Naive thymus-derived CD4-positive, alpha-beta T cell (primary cell): ENCODE data around the gene C5. TPM values are rescaled to one million over a fixed set of nuclear protein-coding genes. Genes with fewer than 3 reads are reported as not detected.
A peak's percentile ranks its signal among the peaks of the same experiment; 100 is the strongest.

ENCODE experiments used
- ATAC-seq: fragments of 150-1000 bp; cut with Tn5 transposase; 2 replicates; pipeline ENCODE4 v1.10.0; 2021; ENCODE audit warnings: mild to moderate bottlenecking, moderate library complexity
- CTCF ChIA-PET: fragments of 350-600 bp; sonication (Branson Sonifier 250); formaldehyde crosslinking; loops from one replicate; lab custom pipeline; 2021; ENCODE audit warnings: antibody characterized with exemption; lab: Charles Lee
- POLR2A ChIA-PET: fragments of 350-600 bp; sonication (Branson Sonifier 250); formaldehyde crosslinking; loops from one replicate; lab custom pipeline; 2021; ENCODE audit warnings: antibody characterized with exemption, inconsistent platforms; lab: Charles Lee
- DNase-seq, 9 donors: peaks; one replicate each; pipeline versions ENCODE4 v3.0.0 to v3.0.0-alpha.2; 2020 to 2022; ENCODE audit warnings: mixed read lengths in 1 of 9
- H3K27ac ChIP-seq: one replicate; pipeline ENCODE4 v1.7.0; 2013; ENCODE audit warnings: mild to moderate bottlenecking, low read depth, low read length, moderate library complexity
- H3K27me3 ChIP-seq, 2 donors: one replicate each; pipeline ENCODE4 v1.7.0; 2013; ENCODE audit warnings: low read length in 2 of 2, mild to moderate bottlenecking in 2 of 2, moderate library complexity in 2 of 2; ENCODE audit not compliant: control insufficient read depth in 2 of 2, insufficient read depth in 2 of 2
- H3K36me3 ChIP-seq, 3 experiments: 1 replicate in 2 of 3; 2 replicates in 1 of 3; pipeline ENCODE4 v1.7.0; 2013; ENCODE audit warnings: low read length in 3 of 3, mild to moderate bottlenecking in 3 of 3, moderate library complexity in 1 of 3; ENCODE audit not compliant: insufficient read depth in 3 of 3, control insufficient read depth in 2 of 3
- H3K4me1 ChIP-seq, 2 donors: one replicate each; pipeline ENCODE4 v1.7.0; 2013; ENCODE audit warnings: low read length in 2 of 2, mild to moderate bottlenecking in 2 of 2, moderate library complexity in 1 of 2; ENCODE audit not compliant: control insufficient read depth in 2 of 2, insufficient read depth in 2 of 2
- H3K4me3 ChIP-seq: 2 replicates; pipeline ENCODE4 v1.7.0; 2013; ENCODE audit warnings: mild to moderate bottlenecking, low read length
- H3K9me3 ChIP-seq, 3 experiments: 1 replicate in 2 of 3; 2 replicates in 1 of 3; pipeline ENCODE4 v1.7.0; 2013; ENCODE audit warnings: low read length in 3 of 3; ENCODE audit not compliant: control insufficient read depth in 2 of 3
- H3K27ac Mint-ChIP-seq, 9 donors: one replicate each; pipeline ENCODE4 v1.8.0; 2020 to 2022; ENCODE audit warnings: mixed read lengths in 9 of 9, mild to moderate bottlenecking in 8 of 9, moderate library complexity in 5 of 9, inconsistent platforms in 2 of 9
- H3K27me3 Mint-ChIP-seq, 5 donors: one replicate each; pipeline ENCODE4 v1.8.0; 2021 to 2022; ENCODE audit warnings: mixed read lengths in 5 of 5, mild to moderate bottlenecking in 1 of 5
- H3K36me3 Mint-ChIP-seq, 5 donors: one replicate each; pipeline ENCODE4 v1.8.0; 2020 to 2022; ENCODE audit warnings: mixed read lengths in 5 of 5, mild to moderate bottlenecking in 3 of 5, inconsistent platforms in 1 of 5
- H3K4me1 Mint-ChIP-seq, 7 donors: one replicate each; pipeline ENCODE4 v1.8.0; 2020 to 2022; ENCODE audit warnings: mixed read lengths in 7 of 7, mild to moderate bottlenecking in 3 of 7, inconsistent platforms in 1 of 7
- H3K4me3 Mint-ChIP-seq, 10 donors: one replicate each; pipeline ENCODE4 v1.8.0; 2020 to 2022; ENCODE audit warnings: mild to moderate bottlenecking in 10 of 10, mixed read lengths in 10 of 10, moderate library complexity in 6 of 10, inconsistent platforms in 2 of 10
- H3K9me3 Mint-ChIP-seq, 11 donors: one replicate each; pipeline ENCODE4 v1.8.0; 2020 to 2022; ENCODE audit warnings: mixed read lengths in 11 of 11, mild to moderate bottlenecking in 4 of 11, inconsistent platforms in 1 of 11, moderate library complexity in 1 of 11
- intact Hi-C, 2 donors: fragments of 100-400 bp; cut with micrococcal nuclease; formaldehyde crosslinking; loops; one replicate each; pipeline ENCODE4 v1.15.1; 2023
- polyA plus RNA-seq, 2 donors: library from polyadenylated mRNA; unstranded; fragments of 300-500 nt; fragmentation: Illumina TruSeq; gene quantifications; one replicate each; pipeline ENCODE4 v1.2.3, GENCODE V29; 2021
- total RNA-seq, 6 experiments: library from RNA in 5 of 6; stranded (reverse) in 5 of 6; gene quantifications; 1 replicate in 5 of 6; 2 replicates in 1 of 6; pipeline ENCODE4 v1.2.3 and lab custom pipeline; 2021 to 2026

Gene C5
- total and polyA plus RNA-seq, 7 experiments from 2014 or later = 0.41 to 2.9 (median 2.3) TPM

DNA sequence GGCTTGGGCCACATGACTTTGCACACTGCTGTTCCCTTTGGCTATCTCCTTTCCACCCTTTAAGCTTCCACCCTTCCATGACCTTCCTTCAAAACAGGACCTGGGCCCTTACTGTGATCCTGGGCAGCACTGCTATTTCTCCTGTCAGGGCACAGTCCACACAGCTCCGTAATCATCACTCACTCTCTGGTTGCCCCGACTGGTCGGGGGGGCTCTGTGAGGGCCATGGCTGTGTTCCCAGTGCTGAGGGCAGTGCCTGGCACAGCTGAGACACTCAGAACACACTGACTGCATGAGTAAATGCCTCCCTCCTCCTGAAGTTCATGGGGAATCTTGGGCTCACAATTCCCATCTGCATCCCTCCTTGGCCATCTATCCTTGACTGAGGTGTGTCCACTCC lies 135.7 kb downstream of the C5 start:
- ATAC-seq (no peak), DNase-seq (no peak)
- Mint-ChIP-seq H3K4me1 (peaks cover 46 to 91% (median 81%) of the 10 kb centered on the region in 7 donors), H3K4me3 (no peak overlapping the region), H3K27me3 (no peaks in the 10 kb centered on the region), H3K36me3 (peaks cover 27 to 74% (median 52%) of the 10 kb centered on the region in 5 donors), H3K9me3 (peaks cover 0 to 4% (median 0%) of the 10 kb centered on the region in 11 donors), H3K27ac (peak overlapping the region in 7 of 9 donors; percentile 26 to 82 (median 67))
- Histone ChIP-seq H3K27me3 (no peaks in the 10 kb centered on the region), H3K27ac (peak overlapping the region; percentile 52), H3K4me3 (no peak overlapping the region), H3K4me1 (peaks cover 66 to 68% of the 10 kb centered on the region in 2 donors), H3K36me3 (peaks cover 45 to 75% (median 54%) of the 10 kb centered on the region in 3 experiments), H3K9me3 (peaks cover 0 to 6% (median 0%) of the 10 kb centered on the region in 3 experiments)
- ChIA-PET POLR2A (interaction anchor here (32.7 to 44.3 kb wide), 3 partner anchors 6 to 41 kb away, joined by 703 to 2417 read pairs (median 2417); partner anchors contain the start of genes PHF19 and TRAF1), CTCF (no interaction called here)
- intact Hi-C loops = no loop called here

DNA sequence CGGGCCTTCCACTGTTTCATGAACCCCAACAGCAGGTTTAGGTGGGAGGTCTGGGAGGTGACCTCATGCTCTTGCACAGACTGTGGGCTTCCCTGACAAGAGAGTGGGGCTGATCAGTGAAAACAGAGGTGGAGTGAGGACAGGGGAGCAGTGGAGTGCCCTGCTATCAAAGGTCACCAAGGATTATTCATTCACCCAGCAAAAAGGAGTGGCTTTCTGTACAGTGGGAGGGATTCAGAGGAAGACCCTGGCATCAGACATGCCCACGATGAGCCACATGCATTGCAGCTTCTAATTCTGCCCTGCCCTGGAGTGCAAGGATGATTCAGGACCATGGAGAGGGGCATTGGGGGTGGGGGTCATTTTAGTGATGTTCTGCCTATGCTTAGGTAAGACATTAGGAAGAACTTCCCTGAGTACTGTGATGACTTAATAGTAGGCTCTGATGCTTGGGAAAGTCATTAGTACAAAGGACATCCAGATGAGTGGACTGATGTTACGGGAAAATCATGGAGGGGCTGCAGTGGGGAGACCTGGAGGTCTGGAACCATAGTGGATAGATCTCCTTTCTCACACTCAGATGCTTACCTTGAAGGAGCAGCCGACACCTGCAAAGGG lies 136.3 kb downstream of the C5 start:
- intact Hi-C loops = no loop called here
- no peaks in the 10 kb centered on the region for H3K27me3 Mint-ChIP-seq
- POLR2A ChIA-PET = interaction anchor here (32.7 to 44.3 kb wide), 3 partner anchors 7 to 40 kb away, joined by 703 to 2417 read pairs (median 2417); partner anchors contain the start of genes PHF19 and TRAF1
- no peak overlapping the region for H3K4me3 ChIP-seq
- CTCF ChIA-PET = interaction anchor here (1.4 kb wide), 1 partner anchor 11 kb away, joined by 4 read pairs; no protein-coding TSS in a partner anchor
- H3K27me3 ChIP-seq = no peaks in the 10 kb centered on the region
- ATAC-seq = no peak
- peaks cover 66 to 68% of the 10 kb centered on the region in 2 donors for H3K4me1 ChIP-seq
- no peak overlapping the region for H3K27ac ChIP-seq
- H3K9me3 ChIP-seq = peaks cover 0 to 6% (median 0%) of the 10 kb centered on the region in 3 experiments
- peaks cover 51 to 75% (median 61%) of the 10 kb centered on the region in 3 experiments for H3K36me3 ChIP-seq
- H3K9me3 Mint-ChIP-seq = peaks cover 0 to 4% (median 0%) of the 10 kb centered on the region in 11 donors
- peak overlapping the region in 2 of 10 donors; percentile 4 to 14 for H3K4me3 Mint-ChIP-seq
- peaks cover 41 to 91% (median 82%) of the 10 kb centered on the region in 7 donors for H3K4me1 Mint-ChIP-seq
- peaks cover 25 to 76% (median 56%) of the 10 kb centered on the region in 5 donors for H3K36me3 Mint-ChIP-seq
- peak in 1 of 9 donors; percentile 37 for DNase-seq
- H3K27ac Mint-ChIP-seq = peak overlapping the region in 6 of 9 donors; percentile 55 to 83 (median 72)

DNA sequence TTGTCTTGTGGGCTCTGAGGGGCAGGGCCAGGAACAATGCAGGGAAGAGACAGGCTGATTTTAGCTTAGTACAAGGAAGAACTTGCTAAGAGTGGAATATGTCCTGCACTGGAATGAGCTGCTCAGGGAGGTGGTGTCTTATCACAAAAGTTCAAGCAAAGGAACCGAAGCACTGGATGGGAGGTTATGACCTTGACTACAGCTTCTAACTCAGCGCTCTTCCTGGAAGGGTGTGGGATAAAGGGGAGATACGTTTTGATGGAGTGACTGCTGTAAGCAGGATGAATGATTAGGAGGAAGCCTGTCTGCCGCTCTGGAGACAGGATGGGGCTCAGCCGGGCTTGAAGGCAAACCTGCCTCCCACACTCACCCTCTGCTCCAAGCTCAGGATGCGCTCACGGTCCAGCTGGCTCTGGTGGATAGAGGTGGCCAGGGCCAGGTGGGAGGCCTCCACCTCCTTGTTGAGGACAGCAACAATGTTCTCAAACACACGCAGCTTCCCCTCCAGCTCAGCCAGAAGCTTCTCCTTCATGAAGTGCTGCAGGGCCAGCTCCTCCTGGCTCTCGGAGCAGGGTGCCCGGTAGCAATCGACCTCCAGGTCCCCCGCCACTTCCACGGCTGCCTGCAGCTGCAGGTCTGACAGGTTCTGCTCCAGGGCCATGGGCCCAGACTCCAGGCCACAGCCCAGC lies 137.0 kb downstream of the C5 start:
- Histone ChIP-seq H3K9me3 (peaks cover 0 to 6% (median 0%) of the 10 kb centered on the region in 3 experiments), H3K27me3 (no peaks in the 10 kb centered on the region), H3K36me3 (peaks cover 46 to 74% (median 63%) of the 10 kb centered on the region in 3 experiments), H3K4me1 (peaks cover 62 to 63% of the 10 kb centered on the region in 2 donors), H3K27ac (no peak overlapping the region), H3K4me3 (no peak overlapping the region)
- intact Hi-C loops = no loop called here
- peak overlapping the region in 8 of 9 donors; percentile 10 to 83 (median 62) for H3K27ac Mint-ChIP-seq
- ChIA-PET CTCF (interaction anchor here (1.1 to 1.4 kb wide), 2 partner anchors 11 to 12 kb away, joined by 4 read pairs; no protein-coding TSS in a partner anchor), POLR2A (interaction anchor here (32.7 to 44.3 kb wide), 3 partner anchors 8 to 40 kb away, joined by 703 to 2417 read pairs (median 2417); partner anchors contain the start of genes PHF19 and TRAF1)
- ATAC-seq = no peak
- DNase-seq = no peak
- no peaks in the 10 kb centered on the region for H3K27me3 Mint-ChIP-seq
- H3K4me3 Mint-ChIP-seq = peak overlapping the region in 2 of 10 donors; percentile 17 to 39
- H3K4me1 Mint-ChIP-seq = peaks cover 37 to 86% (median 77%) of the 10 kb centered on the region in 7 donors
- peaks cover 20 to 72% (median 52%) of the 10 kb centered on the region in 5 donors for H3K36me3 Mint-ChIP-seq
- peaks cover 0 to 4% (median 0%) of the 10 kb centered on the region in 11 donors for H3K9me3 Mint-ChIP-seq

DNA sequence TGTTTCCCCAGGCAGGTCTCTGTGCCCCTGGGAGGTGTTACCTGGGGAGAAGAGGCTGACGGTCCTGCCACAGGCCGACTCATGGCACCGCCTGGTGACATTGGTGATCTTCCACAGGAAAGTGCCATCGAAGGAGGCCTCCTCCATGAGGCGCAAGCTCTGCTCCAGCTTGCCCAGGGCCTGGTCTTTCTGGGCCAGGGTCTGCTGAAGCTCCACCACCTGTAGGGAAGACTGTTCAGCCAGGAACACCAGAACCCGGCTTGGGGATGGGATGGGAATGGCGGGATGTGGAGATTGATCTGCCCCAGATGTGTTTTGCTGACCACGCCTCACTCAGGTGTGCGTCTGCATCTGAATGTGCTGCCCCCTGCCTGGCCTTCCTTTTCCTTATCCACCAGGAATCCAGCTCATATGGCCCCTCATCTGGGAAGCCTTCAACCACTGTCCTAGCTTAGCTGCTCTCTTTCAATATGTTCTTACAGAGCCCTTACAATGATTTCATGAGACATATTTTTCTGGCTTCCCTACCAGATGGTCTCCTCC lies 138.7 kb downstream of the C5 start:
- Histone ChIP-seq H3K27me3 (no peaks in the 10 kb centered on the region), H3K4me3 (no peak overlapping the region), H3K36me3 (peaks cover 39 to 73% (median 60%) of the 10 kb centered on the region in 3 experiments), H3K9me3 (no peaks in the 10 kb centered on the region), H3K27ac (peak overlapping the region; percentile 6), H3K4me1 (peaks cover 52 to 60% of the 10 kb centered on the region in 2 donors)
- intact Hi-C loops = no loop called here
- H3K27ac Mint-ChIP-seq = peak overlapping the region in 6 of 9 donors; percentile 25 to 95 (median 72)
- no peak for DNase-seq
- peaks cover 40 to 85% (median 77%) of the 10 kb centered on the region in 7 donors for H3K4me1 Mint-ChIP-seq
- ChIA-PET CTCF (interaction anchor here (1.0 kb wide), 1 partner anchor 20 kb away, joined by 4 read pairs; no protein-coding TSS in a partner anchor), POLR2A (interaction anchor here (32.7 to 44.3 kb wide), 3 partner anchors 8 to 38 kb away, joined by 703 to 2417 read pairs (median 2417); partner anchors contain the start of genes PHF19 and TRAF1)
- H3K4me3 Mint-ChIP-seq = peak overlapping the region in 3 of 10 donors; percentile 13 to 45 (median 27)
- H3K36me3 Mint-ChIP-seq = peaks cover 12 to 71% (median 49%) of the 10 kb centered on the region in 5 donors
- H3K9me3 Mint-ChIP-seq = no peaks in the 10 kb centered on the region
- no peak for ATAC-seq
- H3K27me3 Mint-ChIP-seq = no peaks in the 10 kb centered on the region

DNA sequence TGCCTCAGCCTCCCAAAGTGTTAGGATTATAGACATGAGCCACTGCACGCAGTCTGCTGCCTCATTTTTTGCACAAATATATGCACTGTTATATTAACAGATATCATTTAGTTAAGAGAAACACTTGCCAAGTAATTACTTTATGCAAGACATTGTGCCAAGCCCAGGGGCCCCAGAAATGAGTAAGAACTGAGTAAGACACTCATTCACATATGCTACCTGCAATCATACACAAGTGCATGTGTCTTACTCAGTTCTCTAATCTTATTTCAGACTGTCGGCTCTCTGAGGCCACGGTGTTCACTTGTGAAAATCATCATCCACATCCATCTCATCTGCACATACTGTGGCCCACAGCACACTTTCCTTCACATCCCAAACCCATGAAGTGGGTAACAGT lies 139.4 kb downstream of the C5 start:
- Histone ChIP-seq H3K27me3 (no peaks in the 10 kb centered on the region), H3K27ac (peak overlapping the region; percentile 69), H3K4me1 (peaks cover 57 to 59% of the 10 kb centered on the region in 2 donors), H3K9me3 (no peaks in the 10 kb centered on the region), H3K36me3 (peaks cover 39 to 73% (median 60%) of the 10 kb centered on the region in 3 experiments), H3K4me3 (no peak overlapping the region)
- H3K4me1 Mint-ChIP-seq = peaks cover 43 to 86% (median 78%) of the 10 kb centered on the region in 7 donors
- H3K4me3 Mint-ChIP-seq = peak overlapping the region in 5 of 10 donors; percentile 12 to 39 (median 35)
- peak overlapping the region in 8 of 9 donors; percentile 63 to 95 (median 77) for H3K27ac Mint-ChIP-seq
- DNase-seq (no peak), ATAC-seq (no peak)
- POLR2A ChIA-PET = interaction anchor here (32.7 to 44.3 kb wide), 3 partner anchors 7 to 37 kb away, joined by 703 to 2417 read pairs (median 2417); partner anchors contain the start of genes PHF19 and TRAF1
- intact Hi-C loops = loop anchor here in 1 of 2 donors (1.0 kb wide), 1 partner anchor 34 kb away; no protein-coding TSS in a partner anchor
- peaks cover 12 to 71% (median 44%) of the 10 kb centered on the region in 5 donors for H3K36me3 Mint-ChIP-seq
- no peaks in the 10 kb centered on the region for H3K9me3 Mint-ChIP-seq
- CTCF ChIA-PET = interaction anchor here (0.6 kb wide), 1 partner anchor 29 kb away, joined by 3 read pairs; no protein-coding TSS in a partner anchor
- H3K27me3 Mint-ChIP-seq = no peaks in the 10 kb centered on the region
